Endothelial cell of umbilical vein (primary cell): ENCODE results near the gene HDAC1.

ENCODE experiments used
- POLR2A ChIP-seq: IDR thresholded peaks from 2 replicates; pipeline ENCODE4 v1.6.1; 2012; ENCODE audit warnings: low read depth, mild to moderate bottlenecking, control low read depth, low read length
- POLR2AphosphoS5 ChIP-seq: IDR thresholded peaks from 2 replicates; pipeline ENCODE4 v1.6.1; 2012; ENCODE audit warnings: low read depth, mild to moderate bottlenecking, control low read depth, low read length, moderate library complexity; ENCODE audit not compliant: insufficient read depth
- TF ChIP-seq, protein P1 (sequence below), 2 donors: IDR thresholded peaks; 1 replicate in 1 of 2; 2 replicates in 1 of 2; pipeline ENCODE4 v1.5.1; 2011; ENCODE audit warnings: low read length in 2 of 2, mild to moderate bottlenecking in 2 of 2, moderate library complexity in 2 of 2, control low read depth in 1 of 2, inconsistent platforms in 1 of 2, low read depth in 1 of 2; ENCODE audit not compliant: insufficient read depth in 1 of 2; ENCODE audit errors: extremely low read depth in 1 of 2

DNA sequence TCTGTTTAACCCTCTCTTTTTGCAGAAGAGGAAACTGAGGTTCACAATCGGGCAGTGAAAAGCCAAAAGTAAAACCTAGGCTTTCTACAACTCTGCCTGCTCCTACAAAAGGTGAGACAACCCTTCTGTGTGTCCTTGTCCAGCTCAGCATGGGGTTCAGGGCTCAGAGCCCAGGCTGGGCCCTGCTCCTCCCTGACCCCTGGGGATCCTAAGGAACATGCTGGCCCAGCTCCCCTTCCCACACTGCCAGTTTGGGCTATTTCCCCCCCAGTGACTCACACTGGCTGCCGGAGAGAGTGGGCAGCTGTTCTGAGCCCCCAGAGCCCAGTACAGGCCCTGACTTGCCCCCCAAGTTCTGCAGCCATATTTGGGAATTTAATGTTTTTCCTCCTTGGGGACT, 61.5 kb downstream of the HDAC1 start:
- TF ChIP-seq, protein P1, sequence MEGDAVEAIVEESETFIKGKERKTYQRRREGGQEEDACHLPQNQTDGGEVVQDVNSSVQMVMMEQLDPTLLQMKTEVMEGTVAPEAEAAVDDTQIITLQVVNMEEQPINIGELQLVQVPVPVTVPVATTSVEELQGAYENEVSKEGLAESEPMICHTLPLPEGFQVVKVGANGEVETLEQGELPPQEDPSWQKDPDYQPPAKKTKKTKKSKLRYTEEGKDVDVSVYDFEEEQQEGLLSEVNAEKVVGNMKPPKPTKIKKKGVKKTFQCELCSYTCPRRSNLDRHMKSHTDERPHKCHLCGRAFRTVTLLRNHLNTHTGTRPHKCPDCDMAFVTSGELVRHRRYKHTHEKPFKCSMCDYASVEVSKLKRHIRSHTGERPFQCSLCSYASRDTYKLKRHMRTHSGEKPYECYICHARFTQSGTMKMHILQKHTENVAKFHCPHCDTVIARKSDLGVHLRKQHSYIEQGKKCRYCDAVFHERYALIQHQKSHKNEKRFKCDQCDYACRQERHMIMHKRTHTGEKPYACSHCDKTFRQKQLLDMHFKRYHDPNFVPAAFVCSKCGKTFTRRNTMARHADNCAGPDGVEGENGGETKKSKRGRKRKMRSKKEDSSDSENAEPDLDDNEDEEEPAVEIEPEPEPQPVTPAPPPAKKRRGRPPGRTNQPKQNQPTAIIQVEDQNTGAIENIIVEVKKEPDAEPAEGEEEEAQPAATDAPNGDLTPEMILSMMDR (IDR thresholded peaks at IDR 0.05; ENCODE audit: extremely low read depth in 1 of 2, insufficient read depth in 1 of 2, low read depth in 1 of 2, low read length in 2 of 2), result no peak
- TF ChIP-seq POLR2A (no peak), POLR2AphosphoS5 (no peak)
